Renal cortical epithelial cell (primary cell): ENCODE data around the gene SLC6A16. TPM values are rescaled to one million over a fixed set of nuclear protein-coding genes. Genes with fewer than 3 reads are reported as not detected.
A peak's percentile ranks its signal among the peaks of the same experiment; 100 is the strongest.
"Not testable (repeated sequence)": the region's sequence is repeated elsewhere in the genome, so short reads cannot be mapped to it uniquely, and the experiment has no call there.

Source experiments
- DNase-seq: peaks from one replicate; pipeline ENCODE4 v3.0.0-alpha.2; 2011; ENCODE audit warnings: low read depth
- total RNA-seq: library from RNA; depleted of rRNA; stranded (reverse); fragments of >200 nt; gene quantifications from 2 replicates; pipeline ENCODE4 v1.2.3, GENCODE V29; 2014

Gene SLC6A16
- total RNA-seq: 0.25 TPM in 1 of 2 replicates, not detected in the other

DNA sequence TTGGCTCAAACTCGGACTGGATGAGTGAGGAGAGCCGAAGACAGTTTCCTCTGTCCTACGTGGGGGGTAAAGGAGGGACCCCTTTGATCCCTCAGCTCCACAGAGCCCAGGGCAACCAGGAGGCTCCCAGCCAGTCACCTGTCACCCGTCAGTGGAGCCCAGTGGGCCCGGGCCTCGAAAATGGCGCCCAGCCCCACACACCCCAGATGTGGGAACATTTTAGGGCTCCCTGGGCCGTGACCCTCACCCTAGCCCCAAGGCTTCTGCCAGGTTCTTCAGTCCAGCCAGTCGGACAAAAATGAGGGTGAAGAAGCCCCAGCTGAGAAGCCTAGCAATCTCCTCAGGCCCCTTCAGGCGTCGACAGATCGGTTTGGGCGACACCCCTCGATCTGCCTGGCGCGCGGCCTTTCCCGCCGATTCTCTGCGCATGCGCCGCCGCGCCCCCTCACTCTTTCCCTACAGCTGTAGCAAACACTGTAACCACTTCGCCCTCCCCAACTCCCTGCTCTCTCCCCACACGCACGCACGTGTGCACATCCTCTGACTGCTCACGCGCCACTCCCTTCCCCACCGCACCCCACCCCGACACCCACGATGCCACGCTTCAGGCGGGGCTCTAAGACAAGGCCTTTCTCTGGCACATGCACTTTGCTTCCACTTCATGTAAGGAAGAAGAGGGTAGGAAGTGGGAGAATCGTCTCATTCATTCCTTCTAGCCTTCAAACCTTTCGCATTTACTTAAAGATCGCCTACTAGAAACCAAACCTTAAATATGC, at the start of gene SLC6A16:
TSS of gene SLC6A16 (minus strand) at position 391 of the 776 bp plus-strand sequence. CDS start 13,844 bp downstream, outside the sequence.
- DNase-seq: no peak

- DNase-seq: not testable (repeated sequence)
Measured at GRCh38 chr19:49373174-49373573, 48.2 kb upstream of the SLC6A16 start.

- DNase-seq: no peak
Measured at GRCh38 chr19:49371184-49371583, 46.2 kb upstream of the SLC6A16 start.

GRCh38 chr19:49368711-49369358, 43.8 kb upstream of the SLC6A16 start:
- DNase-seq: no peak

DNA sequence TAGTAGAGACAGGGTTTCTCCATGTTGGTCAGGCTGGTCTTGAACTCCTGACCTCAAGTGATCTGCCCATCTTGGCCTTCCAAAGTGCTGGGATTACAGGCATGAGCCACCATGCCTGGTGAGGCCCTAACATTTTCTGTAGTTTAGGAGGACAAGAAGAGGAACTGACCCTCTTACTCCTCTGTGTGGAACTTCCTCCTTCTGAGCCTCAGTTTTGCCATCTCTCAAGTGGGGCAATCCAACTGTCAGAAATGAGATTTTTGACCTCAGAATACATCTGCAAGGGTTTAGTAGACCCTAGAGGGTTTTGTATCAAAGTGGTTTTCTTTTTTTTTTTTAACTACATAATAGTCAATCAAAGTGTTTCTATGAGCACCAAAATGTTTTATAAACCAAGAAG, 41.1 kb upstream of the SLC6A16 start:
- DNase-seq: no peak

DNA sequence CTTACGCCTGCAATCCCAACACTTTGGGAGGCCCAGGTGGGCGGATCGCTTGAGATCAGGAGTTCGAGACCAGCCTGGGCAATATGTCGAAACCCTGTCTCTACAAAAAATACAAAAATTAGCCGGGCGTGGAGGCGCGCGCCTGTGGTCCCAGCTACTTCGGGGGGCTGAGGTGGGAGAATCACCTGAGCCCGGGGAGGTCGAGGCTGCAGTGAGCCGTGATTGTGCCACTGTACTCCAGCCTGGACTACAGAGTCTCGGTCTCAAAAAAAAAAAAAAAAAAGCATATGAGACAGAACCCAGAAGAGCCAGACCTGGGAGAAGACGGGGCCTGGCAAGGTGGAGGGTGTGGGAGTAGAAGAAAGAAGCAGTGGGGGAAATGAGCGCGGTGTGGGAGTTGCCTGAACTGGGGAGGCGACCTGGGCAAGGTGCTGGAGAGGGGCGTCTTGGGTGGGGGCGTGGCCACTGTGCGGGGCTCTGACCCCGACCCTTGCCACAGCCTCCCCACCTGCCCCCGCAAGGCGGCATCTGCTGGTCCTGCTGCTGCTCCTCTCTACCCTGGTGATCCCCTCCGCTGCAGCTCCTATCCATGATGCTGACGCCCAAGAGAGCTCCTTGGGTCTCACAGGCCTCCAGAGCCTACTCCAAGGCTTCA, 39.2 kb upstream of the SLC6A16 start:
- DNase-seq: no peak

DNA sequence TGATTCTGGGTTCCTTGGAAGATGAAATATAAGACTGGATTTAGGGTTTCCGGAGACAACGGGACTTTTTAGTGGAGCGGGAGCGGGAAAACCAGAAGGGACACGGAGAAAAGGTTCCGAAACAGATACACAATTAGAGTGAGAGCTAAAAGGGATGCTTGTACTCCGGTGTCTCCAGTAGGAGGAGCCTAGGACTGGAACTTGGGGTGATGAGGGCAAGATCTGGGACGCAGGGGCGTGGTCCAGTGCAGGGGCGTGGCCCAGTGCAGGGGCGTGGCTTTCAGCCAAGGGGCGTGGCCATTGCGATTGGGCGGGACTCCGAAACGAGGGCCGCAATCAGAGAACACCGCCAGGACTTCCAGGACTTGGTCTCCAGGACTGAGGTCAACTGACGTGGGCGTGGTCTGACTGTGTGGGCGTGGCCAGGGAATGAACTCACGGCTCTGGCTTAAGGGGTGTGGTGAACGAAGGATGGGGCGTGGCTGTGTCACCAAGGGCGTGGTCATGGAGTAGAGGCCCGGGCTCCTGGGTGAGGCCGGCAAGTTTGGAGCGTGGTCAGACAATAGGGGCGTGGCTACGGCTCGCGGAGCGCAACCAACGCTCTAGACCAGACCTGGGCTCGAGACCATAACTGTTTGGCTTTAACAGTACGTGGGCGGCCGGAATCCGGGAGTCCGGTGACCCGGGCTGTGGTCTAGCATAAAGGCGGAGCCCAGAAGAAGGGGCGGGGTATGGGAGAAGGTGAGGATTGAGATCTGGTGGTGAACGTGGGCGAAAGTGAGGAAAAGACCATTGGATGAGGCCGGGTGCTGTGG, 38.5 kb upstream of the SLC6A16 start, which contains the start of gene DKKL1:
TSS of gene DKKL1 (plus strand) at position 610 of the 815 bp plus-strand sequence. CDS start at position 732, 122 bp downstream.
- peak; percentile 97 for DNase-seq

GRCh38 chr19:49362929-49363267, 37.9 kb upstream of the SLC6A16 start:
- peak; percentile 3 for DNase-seq

DNA sequence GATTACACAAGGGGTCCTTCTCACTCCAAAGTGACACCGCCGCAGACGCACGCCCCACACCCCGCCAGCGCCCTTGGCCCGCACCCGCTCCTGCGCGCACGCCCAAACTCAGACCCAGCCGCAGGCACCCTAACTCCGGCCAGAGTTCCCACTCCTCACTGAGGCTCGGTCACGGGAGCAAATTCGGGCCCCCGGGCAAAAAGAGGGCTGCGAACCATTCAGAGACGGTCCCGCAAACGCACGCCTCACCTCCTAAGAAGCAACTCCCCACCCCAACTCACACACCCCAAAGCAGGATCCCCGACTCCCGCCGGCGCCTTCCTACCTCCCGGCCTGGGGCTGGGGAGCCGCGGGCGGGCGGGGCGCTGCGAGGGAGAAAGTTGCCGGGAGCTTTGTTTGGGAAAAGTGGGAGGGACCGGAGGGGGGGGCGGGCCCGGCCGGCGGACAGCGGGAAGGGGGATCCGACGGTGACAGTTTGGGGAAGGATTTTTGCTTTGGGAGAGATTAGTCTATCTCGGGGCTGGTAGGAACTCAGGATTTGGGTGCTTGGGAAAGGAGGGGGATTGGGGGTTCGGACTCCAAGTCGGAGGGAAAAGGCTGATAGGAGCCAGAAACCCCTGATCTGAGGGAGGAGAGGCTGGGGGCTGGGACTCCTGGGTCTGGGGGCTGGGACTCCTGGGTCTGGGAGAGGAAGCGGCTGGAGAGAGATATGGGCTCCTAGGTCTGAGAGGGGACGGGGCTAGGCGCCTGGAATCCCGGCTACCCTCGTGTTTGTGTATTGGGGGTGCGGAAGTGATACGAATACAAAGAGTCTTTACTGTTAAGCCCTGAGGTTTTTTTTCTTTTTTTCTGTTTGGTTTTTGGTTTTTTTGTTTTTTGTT, 37.3 kb upstream of the SLC6A16 start, which contains the start of gene TEAD2:
TSS of gene TEAD2 (minus strand) at position 369 of the 881 bp plus-strand sequence. CDS start 2,341 bp downstream, outside the sequence.
- no peak for DNase-seq

DNA sequence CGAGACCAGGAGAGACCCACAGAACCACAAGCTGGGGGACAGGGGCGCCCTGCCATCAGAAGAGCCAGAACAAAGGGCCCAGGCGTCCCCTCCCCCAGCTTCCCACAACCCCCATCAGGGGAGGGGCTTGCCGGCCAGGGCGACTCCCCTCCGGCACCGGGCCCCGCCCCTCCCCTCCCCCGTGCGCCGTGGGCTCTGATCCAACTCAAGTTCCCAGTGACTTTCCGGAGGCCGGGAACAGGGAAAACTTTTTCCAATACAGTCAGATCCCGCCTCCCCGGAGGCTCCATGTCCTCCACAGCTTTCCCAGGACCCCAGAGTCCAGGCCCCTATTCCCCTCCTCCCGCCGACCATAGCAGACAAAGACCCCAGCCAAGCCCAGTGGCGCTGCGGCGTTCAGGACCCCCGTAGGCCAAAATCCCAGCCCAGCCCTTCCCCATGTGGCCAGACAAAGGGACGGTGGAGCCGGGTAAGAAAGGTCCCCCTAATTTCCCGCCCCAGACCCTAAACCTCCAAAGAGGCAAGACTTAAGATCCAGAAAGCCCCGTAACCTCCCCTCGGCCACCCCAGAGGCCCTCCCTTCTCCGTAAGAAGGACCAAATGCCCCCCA, 36.6 kb upstream of the SLC6A16 start:
- DNase-seq: peak; percentile 56

GRCh38 chr19:49359851-49360820, 35.1 kb upstream of the SLC6A16 start:
- DNase-seq: no peak

GRCh38 chr19:49357186-49357585, 32.2 kb upstream of the SLC6A16 start:
- DNase-seq: no peak

DNA sequence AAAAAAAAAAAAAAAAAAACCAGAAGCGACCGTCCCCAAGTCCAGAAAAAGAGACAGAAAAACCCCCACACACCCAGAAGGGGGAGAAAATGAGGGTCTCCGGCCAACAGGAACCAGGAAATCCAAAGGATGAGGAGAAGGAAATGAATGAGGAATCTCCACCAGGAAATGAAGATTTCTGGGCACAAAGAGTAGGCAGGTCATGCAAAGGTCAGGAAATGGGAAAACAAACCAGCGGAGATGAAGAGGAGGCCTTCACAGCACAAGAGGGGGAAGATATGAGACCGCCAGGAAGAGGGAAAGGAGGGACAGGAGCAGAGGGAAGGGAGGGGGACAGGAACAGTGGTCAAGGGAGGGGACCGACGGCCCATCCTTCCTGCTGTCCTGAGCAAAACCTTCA, 31.4 kb upstream of the SLC6A16 start:
- DNase-seq: no peak

- no peak for DNase-seq
Measured at GRCh38 chr19:49355909-49356353, 30.9 kb upstream of the SLC6A16 start.

GRCh38 chr19:49349567-49349966, 24.6 kb upstream of the SLC6A16 start:
- DNase-seq: no peak

- no peak for DNase-seq
Measured at GRCh38 chr19:49348305-49349189, 23.6 kb upstream of the SLC6A16 start.

GRCh38 chr19:49347835-49348234, 22.8 kb upstream of the SLC6A16 start:
- DNase-seq: peak; percentile 53

DNA sequence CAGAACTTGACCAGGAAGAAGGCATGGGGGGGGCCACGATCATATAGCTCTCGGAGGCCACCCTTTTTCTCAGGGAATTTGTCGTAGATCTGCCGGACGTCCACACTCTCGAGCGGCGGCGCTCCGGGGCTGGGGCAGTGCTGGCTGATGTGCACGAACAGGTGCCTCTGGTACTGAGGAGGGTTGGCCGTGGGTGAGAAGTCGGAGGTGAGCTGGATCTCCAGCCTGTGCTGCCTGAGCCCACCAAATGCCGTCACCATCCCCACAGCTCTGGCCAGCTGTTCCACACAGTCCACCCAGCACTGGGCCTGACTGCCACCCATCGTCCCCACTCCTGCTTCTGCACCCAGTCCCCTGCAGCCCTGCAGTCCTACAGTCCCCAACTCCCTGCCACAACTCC, 22.2 kb upstream of the SLC6A16 start:
- DNase-seq: no peak
